ENCODE results near the gene ZXDB. TPM values are rescaled to one million over a fixed set of nuclear protein-coding genes. Genes with fewer than 3 reads are reported as not detected.

The ZXDB gene
- total RNA-seq, 3 donors from 2014 or later, result 10.9 to 22.4 (median 11.8) TPM

GRCh38 chrX:57640674-57641016 is 48.8 kb downstream of the ZXDB start:
- Histone ChIP-seq H3K27me3 (no peaks in the 10 kb centered on the region), H3K4me3 (no peak overlapping the region), H3K36me3 (no peaks in the 10 kb centered on the region), H3K27ac (no peak overlapping the region), H3K9me3 (peaks cover 4 to 34% of the 10 kb centered on the region in 2 donors), H3K4me1 (no peaks in the 10 kb centered on the region)
- TF ChIP-seq POLR2A (IDR thresholded peaks at IDR 0.05) (no peak), CTCF (IDR thresholded peaks at IDR 0.05) (no peak), POLR2AphosphoS5 (IDR thresholded peaks at IDR 0.05) (no peak)
- intact Hi-C loops (cut with DNase I; ENCODE audit: low total_unique reads), result no loop called here
- DNase-seq (ENCODE audit: low spot score in 2 of 2), result no peak

DNA sequence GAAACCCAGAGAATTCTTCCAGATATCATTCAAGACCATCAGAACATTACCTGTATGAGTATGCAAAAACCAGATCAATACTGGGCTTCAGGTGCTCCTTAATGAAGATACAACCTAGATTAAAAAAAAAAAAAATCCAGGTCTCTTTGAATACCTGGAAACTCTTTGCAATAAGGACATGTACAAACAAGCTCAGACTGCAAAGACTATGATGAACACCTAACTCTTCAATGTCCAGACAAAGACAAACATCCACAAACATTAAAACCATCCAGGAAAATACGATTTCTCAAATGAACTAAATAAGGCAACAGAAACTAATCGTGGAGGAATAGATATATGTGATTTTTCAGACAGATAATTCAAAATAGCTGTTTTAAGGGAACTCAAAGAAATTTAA is 49.5 kb downstream of the ZXDB start:
- no peak overlapping the region for H3K27ac ChIP-seq
- intact Hi-C loops (cut with DNase I; ENCODE audit: low total_unique reads), result no loop called here

GRCh38 chrX:57643698-57644097 is 51.9 kb downstream of the ZXDB start:
- no peak for DNase-seq (ENCODE audit: low spot score in 2 of 2)
- Histone ChIP-seq H3K27me3 (no peaks in the 10 kb centered on the region), H3K4me1 (no peaks in the 10 kb centered on the region), H3K4me3 (no peak overlapping the region), H3K27ac (no peak overlapping the region), H3K36me3 (no peaks in the 10 kb centered on the region), H3K9me3 (peaks cover 2 to 7% of the 10 kb centered on the region in 2 donors)
- intact Hi-C loops (cut with DNase I; ENCODE audit: low total_unique reads), result no loop called here
- TF ChIP-seq POLR2A (IDR thresholded peaks at IDR 0.05) (no peak), POLR2AphosphoS5 (IDR thresholded peaks at IDR 0.05) (no peak), CTCF (IDR thresholded peaks at IDR 0.05) (no peak)

More for the DNA sequence above, 49.5 kb downstream of the ZXDB start:
- peaks cover 4 to 28% of the 10 kb centered on the region in 2 donors for H3K9me3 ChIP-seq
- TF ChIP-seq POLR2A (IDR thresholded peaks at IDR 0.05) (no peak), CTCF (IDR thresholded peaks at IDR 0.05) (no peak), POLR2AphosphoS5 (IDR thresholded peaks at IDR 0.05) (no peak)
- DNase-seq (ENCODE audit: low spot score in 2 of 2), result no peak
- no peaks in the 10 kb centered on the region for H3K36me3 ChIP-seq
- H3K4me3 ChIP-seq, result no peak overlapping the region
- no peaks in the 10 kb centered on the region for H3K27me3 ChIP-seq
- H3K4me1 ChIP-seq, result no peaks in the 10 kb centered on the region

DNA sequence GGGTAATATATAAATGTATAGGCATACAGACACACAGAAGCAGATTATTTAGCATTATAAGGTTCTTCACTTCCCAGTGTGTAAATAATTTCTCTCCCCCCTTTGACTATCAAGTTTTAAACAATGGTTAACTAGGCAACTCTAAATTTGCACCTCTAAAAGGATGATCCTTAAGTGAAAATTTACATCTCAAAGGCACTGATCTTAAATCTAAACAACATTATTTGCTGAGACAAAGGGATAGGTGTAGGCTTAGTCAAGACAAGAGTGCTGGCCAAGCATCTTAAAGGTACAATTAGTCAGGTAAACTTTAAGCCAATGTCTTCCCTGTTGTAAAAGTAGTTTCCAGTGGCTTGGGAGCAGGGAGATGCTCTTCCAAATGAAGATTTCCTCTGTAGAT is 55.2 kb downstream of the ZXDB start:
- H3K27me3 ChIP-seq, result no peaks in the 10 kb centered on the region
- TF ChIP-seq POLR2AphosphoS5 (IDR thresholded peaks at IDR 0.05) (no peak), CTCF (IDR thresholded peaks at IDR 0.05) (no peak), POLR2A (IDR thresholded peaks at IDR 0.05) (no peak)
- intact Hi-C loops (cut with DNase I; ENCODE audit: low total_unique reads), result no loop called here
- no peak overlapping the region for H3K4me3 ChIP-seq
- no peaks in the 10 kb centered on the region for H3K4me1 ChIP-seq
- no peak overlapping the region for H3K27ac ChIP-seq
- no peaks in the 10 kb centered on the region for H3K36me3 ChIP-seq
- no peaks in the 10 kb centered on the region for H3K9me3 ChIP-seq
- DNase-seq (ENCODE audit: low spot score in 2 of 2), result no peak

Other genes with a start within 250 kb of the ZXDB start
- under 1 TPM; 0.16 to 0.73 (median 0.66) TPM for gene NLRP2B, start 88.2 kb downstream of the ZXDB start, total RNA-seq

All from breast epithelium (tissue), 4 donors.